Fibroblast of peridontal ligament (primary cell): ENCODE data around the gene COL6A6.
A peak's percentile ranks its signal among the peaks of the same experiment; 100 is the strongest.

Source experiments
- DNase-seq: peaks from one replicate; pipeline ENCODE4 v3.0.0-alpha.2; 2010; ENCODE audit errors: extremely low read depth

The COL6A6 gene, protein sequence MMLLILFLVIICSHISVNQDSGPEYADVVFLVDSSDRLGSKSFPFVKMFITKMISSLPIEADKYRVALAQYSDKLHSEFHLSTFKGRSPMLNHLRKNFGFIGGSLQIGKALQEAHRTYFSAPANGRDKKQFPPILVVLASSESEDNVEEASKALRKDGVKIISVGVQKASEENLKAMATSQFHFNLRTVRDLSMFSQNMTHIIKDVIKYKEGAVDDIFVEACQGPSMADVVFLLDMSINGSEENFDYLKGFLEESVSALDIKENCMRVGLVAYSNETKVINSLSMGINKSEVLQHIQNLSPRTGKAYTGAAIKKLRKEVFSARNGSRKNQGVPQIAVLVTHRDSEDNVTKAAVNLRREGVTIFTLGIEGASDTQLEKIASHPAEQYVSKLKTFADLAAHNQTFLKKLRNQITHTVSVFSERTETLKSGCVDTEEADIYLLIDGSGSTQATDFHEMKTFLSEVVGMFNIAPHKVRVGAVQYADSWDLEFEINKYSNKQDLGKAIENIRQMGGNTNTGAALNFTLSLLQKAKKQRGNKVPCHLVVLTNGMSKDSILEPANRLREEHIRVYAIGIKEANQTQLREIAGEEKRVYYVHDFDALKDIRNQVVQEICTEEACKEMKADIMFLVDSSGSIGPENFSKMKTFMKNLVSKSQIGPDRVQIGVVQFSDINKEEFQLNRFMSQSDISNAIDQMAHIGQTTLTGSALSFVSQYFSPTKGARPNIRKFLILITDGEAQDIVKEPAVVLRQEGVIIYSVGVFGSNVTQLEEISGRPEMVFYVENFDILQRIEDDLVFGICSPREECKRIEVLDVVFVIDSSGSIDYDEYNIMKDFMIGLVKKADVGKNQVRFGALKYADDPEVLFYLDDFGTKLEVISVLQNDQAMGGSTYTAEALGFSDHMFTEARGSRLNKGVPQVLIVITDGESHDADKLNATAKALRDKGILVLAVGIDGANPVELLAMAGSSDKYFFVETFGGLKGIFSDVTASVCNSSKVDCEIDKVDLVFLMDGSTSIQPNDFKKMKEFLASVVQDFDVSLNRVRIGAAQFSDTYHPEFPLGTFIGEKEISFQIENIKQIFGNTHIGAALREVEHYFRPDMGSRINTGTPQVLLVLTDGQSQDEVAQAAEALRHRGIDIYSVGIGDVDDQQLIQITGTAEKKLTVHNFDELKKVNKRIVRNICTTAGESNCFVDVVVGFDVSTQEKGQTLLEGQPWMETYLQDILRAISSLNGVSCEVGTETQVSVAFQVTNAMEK (N-terminal part only)

DNA sequence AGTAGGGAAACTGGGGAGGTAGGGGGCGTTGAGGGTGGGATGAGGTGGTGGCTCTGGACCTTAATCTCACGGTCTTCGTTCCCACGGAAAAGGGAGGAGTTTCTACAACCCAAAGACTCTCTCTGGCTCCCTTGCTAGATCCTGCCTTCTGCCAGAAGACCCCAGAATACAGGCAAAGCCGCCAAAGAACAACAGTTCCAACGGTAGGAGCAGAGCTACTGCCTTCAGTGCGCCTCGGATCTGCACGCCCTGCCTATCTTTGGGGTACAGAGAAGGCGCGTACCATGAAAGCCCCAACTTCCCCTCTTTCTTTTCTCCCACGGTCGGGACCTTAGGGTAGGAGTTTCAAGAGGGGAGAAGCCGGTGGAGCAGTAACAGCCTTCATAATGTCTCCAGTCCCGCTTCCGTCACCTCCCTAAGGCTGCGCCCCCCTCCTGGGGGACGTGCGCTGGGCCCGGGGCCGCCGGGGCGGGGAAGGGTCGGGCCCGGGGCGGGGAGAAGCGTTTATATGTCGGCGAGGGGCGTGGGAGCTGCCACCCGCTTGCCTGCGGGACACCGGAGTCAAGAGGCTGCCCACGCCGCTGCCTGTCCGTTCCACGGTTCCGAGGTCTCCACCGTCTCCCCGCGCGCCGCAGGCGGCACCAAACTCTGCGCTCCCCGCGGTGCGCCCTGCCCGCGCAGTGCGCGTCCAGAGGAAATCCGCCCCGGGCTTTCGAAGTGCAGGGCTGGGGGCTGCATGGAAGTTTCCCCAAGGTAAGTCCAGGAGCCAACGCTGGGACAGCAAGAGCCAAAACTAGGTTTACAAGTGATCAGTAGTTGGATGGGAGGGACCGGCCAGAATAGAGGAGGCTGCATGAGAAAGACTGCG, at the start of gene COL6A6:
COL6A6 (plus strand) TSS at position 533 of the 868 bp plus-strand sequence. CDS start 43,188 bp downstream, outside the sequence.
- DNase-seq: no peak

- DNase-seq: no peak
Observed at GRCh38 chr3:130468311-130468710, 48.7 kb upstream of the COL6A6 start.

DNA sequence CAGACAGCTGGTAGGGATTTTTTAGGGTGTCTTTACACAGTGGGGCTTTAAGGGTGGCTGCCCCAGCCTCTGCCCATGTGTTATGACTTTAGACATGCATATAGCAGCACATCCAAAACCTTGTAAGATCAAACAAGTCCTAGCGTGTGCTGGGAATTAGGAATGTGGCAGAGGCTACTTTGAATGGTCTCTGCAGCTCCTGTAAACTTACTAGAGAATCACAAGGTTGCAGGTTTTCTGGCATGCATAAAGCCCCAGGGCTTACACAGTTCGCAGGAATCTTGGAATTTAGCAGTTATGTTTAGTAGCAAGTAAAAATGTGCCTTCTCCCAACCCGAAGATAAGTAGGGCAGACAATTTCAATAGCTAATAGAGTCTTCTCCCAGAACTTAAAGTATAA, 46.9 kb upstream of the COL6A6 start:
- DNase-seq: no peak

- no peak for DNase-seq
Observed at GRCh38 chr3:130473416-130473815, 43.6 kb upstream of the COL6A6 start.

DNA sequence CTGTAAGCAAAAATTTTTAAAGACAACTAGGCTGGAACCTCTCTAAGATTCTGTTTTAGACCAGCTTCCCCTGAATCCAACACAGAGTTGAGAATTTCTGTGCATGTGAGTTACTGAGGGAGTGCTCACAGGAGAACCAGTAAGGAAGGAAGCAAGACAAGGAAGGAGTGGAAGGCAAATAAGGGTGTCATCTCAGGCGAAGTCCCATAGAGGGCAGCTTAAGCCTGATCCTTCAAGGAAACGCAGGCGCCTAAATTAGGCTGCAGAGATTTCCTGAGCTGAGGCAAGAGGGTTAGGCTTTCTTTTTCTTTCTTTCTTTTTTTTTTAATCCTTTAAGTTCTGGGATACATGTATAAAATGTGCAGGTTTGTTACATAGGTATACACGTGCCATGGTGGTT, 36.2 kb upstream of the COL6A6 start:
- DNase-seq: peak; percentile 57

DNA sequence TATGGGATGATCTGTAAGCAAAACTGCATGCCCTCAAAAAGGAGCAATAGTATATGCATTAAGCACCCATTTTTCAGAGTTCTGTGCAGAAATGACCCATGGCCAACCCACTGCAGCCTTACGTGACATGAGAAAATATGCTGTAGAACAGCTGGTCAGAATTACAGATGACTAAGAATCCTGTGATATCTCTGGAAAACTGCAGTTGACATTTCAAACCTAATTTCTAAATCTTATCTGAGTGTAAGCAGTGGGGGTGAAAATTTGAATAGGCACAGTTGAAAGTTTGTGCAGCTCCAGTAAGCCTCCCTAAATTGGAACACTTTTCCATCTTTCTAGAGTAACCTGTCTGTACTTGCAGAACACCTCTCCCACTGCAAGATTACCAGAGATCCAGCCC, 28.7 kb upstream of the COL6A6 start:
- DNase-seq: peak; percentile 45

GRCh38 chr3:130488769-130489450, 28.1 kb upstream of the COL6A6 start:
- no peak for DNase-seq

DNA sequence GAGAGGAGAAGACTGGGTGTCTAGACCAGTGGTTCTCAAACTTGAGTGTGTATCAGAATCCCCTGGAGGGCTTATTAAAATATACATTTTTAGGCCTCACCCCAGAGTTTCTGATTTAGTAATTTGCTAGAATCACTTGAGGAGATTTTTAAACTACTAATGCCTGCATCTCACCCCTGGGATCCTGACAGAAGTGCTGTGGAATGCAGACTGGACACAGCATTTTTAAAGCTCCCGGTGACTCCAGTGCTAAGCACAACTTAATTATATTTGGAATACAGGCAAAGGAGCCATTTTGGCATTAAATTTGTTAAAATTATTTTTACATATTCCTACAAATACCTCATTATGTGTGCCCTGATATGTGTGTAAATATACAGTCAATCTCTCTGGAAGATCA, 26.7 kb upstream of the COL6A6 start:
- peak; percentile 47 for DNase-seq

DNA sequence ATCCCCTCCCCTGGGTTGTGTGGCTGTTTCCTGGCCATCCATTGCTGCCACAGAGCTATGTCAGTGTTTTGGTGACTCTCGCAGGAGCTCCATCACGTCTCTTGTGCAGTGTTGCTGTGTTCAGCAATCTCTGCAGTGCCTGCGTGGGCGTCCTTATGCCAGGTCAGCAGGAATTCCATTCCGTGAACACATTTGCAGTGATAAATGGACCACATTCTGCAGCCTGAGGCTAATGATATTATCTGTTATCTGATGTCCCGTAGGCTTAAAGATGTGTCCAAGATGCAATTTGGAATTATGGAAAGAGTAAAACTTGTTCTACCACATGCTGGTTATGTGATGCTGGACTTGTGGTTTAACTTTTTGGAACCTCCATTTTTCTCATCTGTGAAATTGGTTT, 25.5 kb upstream of the COL6A6 start:
- no peak for DNase-seq

GRCh38 chr3:130504701-130505100, 12.3 kb upstream of the COL6A6 start:
- DNase-seq: no peak

- DNase-seq: no peak
Observed at GRCh38 chr3:130506031-130506430, 10.9 kb upstream of the COL6A6 start.

DNA sequence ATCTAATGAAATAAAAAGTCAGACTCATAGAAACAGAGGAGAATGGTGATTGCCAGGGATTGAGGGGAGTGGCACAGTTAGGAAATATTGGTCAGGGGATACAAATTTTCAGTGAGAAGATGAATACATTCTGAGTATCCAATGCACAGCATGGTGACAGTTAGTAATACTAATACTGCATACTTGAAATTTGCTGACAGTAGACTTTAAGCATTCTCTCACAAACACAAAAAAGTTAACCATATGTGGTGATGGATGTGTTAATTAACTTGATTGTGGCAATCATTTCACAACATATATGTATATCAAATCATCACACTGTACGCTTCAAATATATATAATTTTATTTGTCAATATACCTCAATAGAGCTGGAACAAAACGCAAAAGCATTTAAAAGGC, 9.2 kb upstream of the COL6A6 start:
- DNase-seq: no peak

- DNase-seq: no peak
Observed at GRCh38 chr3:130509008-130509407, 8.0 kb upstream of the COL6A6 start.

- DNase-seq: no peak
Observed at GRCh38 chr3:130514681-130515080, 2.3 kb upstream of the COL6A6 start.

DNA sequence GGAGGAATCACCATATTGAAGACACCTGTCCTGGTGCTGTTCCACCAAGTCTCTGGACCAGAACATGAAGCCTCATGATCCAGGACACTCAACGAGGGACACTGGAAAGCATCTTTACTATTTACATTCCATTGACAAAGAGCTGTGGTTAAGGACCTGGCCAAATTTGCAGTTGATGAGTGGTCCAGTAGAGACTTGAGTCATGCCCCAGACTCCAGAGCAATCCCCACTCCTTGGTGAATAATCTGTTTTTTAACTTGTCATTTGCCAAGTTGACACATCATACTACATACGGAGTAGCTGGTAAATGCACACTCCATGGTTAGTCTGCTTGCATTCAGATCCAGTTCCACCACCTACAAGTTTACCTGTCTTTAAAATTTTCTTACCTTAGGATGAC, 1.2 kb upstream of the COL6A6 start:
- DNase-seq: no peak

GRCh38 chr3:130517602-130518001, 625 bp downstream of the COL6A6 start:
- no peak for DNase-seq

GRCh38 chr3:130519754-130520153, 2.8 kb downstream of the COL6A6 start:
- DNase-seq: no peak

GRCh38 chr3:130522399-130522798, 5.4 kb downstream of the COL6A6 start:
- no peak for DNase-seq

DNA sequence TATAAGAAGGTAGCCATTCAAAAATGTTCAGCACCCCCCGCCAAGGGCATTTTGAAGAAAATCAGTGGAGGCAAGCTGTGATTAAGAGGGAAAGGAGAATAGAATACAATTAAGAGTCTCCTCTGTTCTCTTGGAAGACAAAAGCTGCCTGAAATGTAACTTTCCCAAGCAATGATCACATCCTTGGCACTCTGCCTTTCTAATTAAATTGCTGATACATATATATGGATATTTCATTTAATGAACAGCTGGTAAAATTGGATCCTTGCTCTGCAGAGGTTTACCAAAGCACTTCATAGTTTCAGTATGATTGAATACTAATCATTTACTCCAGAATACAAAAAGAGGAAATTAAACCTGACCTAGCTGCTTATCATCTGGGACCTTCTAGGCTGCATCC, 10.4 kb downstream of the COL6A6 start:
- DNase-seq: no peak

DNA sequence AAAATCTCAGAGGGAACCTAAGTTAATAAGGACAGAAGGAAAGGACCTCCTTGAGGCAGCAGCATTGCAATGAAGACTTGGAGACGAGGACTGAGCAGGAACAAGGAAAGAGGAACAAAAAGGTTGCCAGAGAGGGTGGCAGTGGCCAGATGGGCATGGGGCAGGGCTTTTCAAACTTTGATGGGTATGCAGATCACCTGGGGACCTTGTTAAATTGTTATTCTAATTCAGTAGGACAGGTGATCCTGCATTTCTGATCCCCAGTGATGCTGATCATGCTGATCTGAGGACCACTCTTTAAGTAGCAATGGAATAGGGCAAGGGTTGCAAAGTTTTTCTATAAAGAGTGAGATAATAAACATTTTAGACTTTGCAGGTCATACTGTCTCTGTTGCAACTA, 11.1 kb downstream of the COL6A6 start:
- DNase-seq: no peak
